Neural crest cell (in vitro differentiated cells): ENCODE results near the gene SCAPER. TPM values are rescaled to one million over a fixed set of nuclear protein-coding genes. Genes with fewer than 3 reads are reported as not detected.
"Not testable (repeated sequence)": the region's sequence is repeated elsewhere in the genome, so short reads cannot be mapped to it uniquely, and the experiment has no call there.

Source experiments
- DNase-seq: peaks from one replicate; pipeline ENCODE4 v3.0.0; 2021; ENCODE audit warnings: low read depth, mixed read lengths, low spot score
- H3K27ac Mint-ChIP-seq: one replicate; pipeline ENCODE4 v1.8.0; 2021; ENCODE audit warnings: mild to moderate bottlenecking, mixed read lengths; ENCODE audit not compliant: unreplicated experiment
- H3K27me3 Mint-ChIP-seq: 2 replicates; pipeline ENCODE4 v1.8.0; 2021; ENCODE audit warnings: low read depth, mild to moderate bottlenecking, mixed read lengths
- H3K36me3 Mint-ChIP-seq: 2 replicates; pipeline ENCODE4 v1.8.0; 2021; ENCODE audit warnings: low read depth, mild to moderate bottlenecking, mixed read lengths
- H3K4me1 Mint-ChIP-seq: 2 replicates; pipeline ENCODE4 v1.8.0; 2021; ENCODE audit warnings: mixed read lengths
- H3K4me3 Mint-ChIP-seq: one replicate; pipeline ENCODE4 v1.8.0; 2021; ENCODE audit warnings: mild to moderate bottlenecking, mixed read lengths
- H3K9me3 Mint-ChIP-seq: 2 replicates; pipeline ENCODE4 v1.8.0; 2021; ENCODE audit warnings: mixed read lengths
- CTCF ChIP-seq: fragments of 200-600 bp; sonication (generic); conservative IDR thresholded peaks from 2 replicates; pipeline ENCODE4 v1.5.0; 2021; ENCODE audit warnings: antibody characterized with exemption, mild to moderate bottlenecking
- total RNA-seq: library from RNA; stranded (reverse); gene quantifications from 2 replicates; pipeline ENCODE4 v1.2.1, GENCODE V29; 2021

Gene SCAPER
- total RNA-seq, 1 donor from 2014 or later: 15.3 TPM

- peaks cover 23% of the 10 kb centered on the region for H3K36me3 Mint-ChIP-seq
- TF ChIP-seq CTCF: no peak
These were observed 152.0 kb downstream of the SCAPER start for GRCh38 chr15:76753131-76753530.

GRCh38 chr15:76752549-76752948, 152.6 kb downstream of the SCAPER start:
- Mint-ChIP-seq H3K9me3 (peaks cover 2% of the 10 kb centered on the region), H3K4me3 (no peak overlapping the region), H3K36me3 (peaks cover 22% of the 10 kb centered on the region), H3K27ac (no peak overlapping the region), H3K4me1 (no peaks in the 10 kb centered on the region), H3K27me3 (no peaks in the 10 kb centered on the region)
- no peak for DNase-seq
- TF ChIP-seq CTCF: no peak

More at GRCh38 chr15:76753131-76753530, 152.0 kb downstream of the SCAPER start:
- DNase-seq: no peak
- no peaks in the 10 kb centered on the region for H3K4me1 Mint-ChIP-seq
- H3K4me3 Mint-ChIP-seq: no peak overlapping the region
- H3K9me3 Mint-ChIP-seq: peaks cover 2% of the 10 kb centered on the region
- no peaks in the 10 kb centered on the region for H3K27me3 Mint-ChIP-seq
- H3K27ac Mint-ChIP-seq: no peak overlapping the region

GRCh38 chr15:76737573-76737972, 167.6 kb downstream of the SCAPER start:
- no peaks in the 10 kb centered on the region for H3K4me1 Mint-ChIP-seq
- H3K27ac Mint-ChIP-seq: no peak overlapping the region
- DNase-seq: no peak
- peaks cover 14% of the 10 kb centered on the region for H3K9me3 Mint-ChIP-seq
- H3K27me3 Mint-ChIP-seq: no peaks in the 10 kb centered on the region
- peaks cover 27% of the 10 kb centered on the region for H3K36me3 Mint-ChIP-seq
- H3K4me3 Mint-ChIP-seq: no peak overlapping the region
- TF ChIP-seq CTCF: no peak

GRCh38 chr15:76732321-76732720, 172.8 kb downstream of the SCAPER start:
- DNase-seq, H3K4me1 Mint-ChIP-seq, H3K27me3 Mint-ChIP-seq, H3K4me3 Mint-ChIP-seq, H3K27ac Mint-ChIP-seq: not testable (repeated sequence)
- Mint-ChIP-seq H3K36me3 (peaks cover 31% of the 10 kb centered on the region), H3K9me3 (peaks cover 11% of the 10 kb centered on the region)
- peak; percentile 32 for TF ChIP-seq CTCF

GRCh38 chr15:76730262-76730661, 174.9 kb downstream of the SCAPER start:
- peaks cover 28% of the 10 kb centered on the region for H3K36me3 Mint-ChIP-seq
- no peak overlapping the region for H3K4me3 Mint-ChIP-seq
- H3K4me1 Mint-ChIP-seq: peaks cover 3% of the 10 kb centered on the region
- H3K27ac Mint-ChIP-seq: no peak overlapping the region
- DNase-seq: no peak
- no peaks in the 10 kb centered on the region for H3K27me3 Mint-ChIP-seq
- peaks cover 14% of the 10 kb centered on the region for H3K9me3 Mint-ChIP-seq
- TF ChIP-seq CTCF: no peak

GRCh38 chr15:76718863-76719262, 186.3 kb downstream of the SCAPER start:
- no peak overlapping the region for H3K27ac Mint-ChIP-seq
- no peak for TF ChIP-seq CTCF
- H3K36me3 Mint-ChIP-seq: peaks cover 32% of the 10 kb centered on the region
- peaks cover 3% of the 10 kb centered on the region for H3K9me3 Mint-ChIP-seq
- no peak for DNase-seq
- H3K27me3 Mint-ChIP-seq: no peaks in the 10 kb centered on the region
- H3K4me1 Mint-ChIP-seq: no peaks in the 10 kb centered on the region
- H3K4me3 Mint-ChIP-seq: no peak overlapping the region
